Neuronal stem cell (in vitro differentiated cells): ENCODE measurements around the gene APP. TPM values are rescaled to one million over a fixed set of nuclear protein-coding genes. Genes with fewer than 3 reads are reported as not detected.
A peak's percentile ranks its signal among the peaks of the same experiment; 100 is the strongest.

Experiments used
- DNase-seq: peaks from one replicate; pipeline ENCODE4 v3.0.0-alpha.2; 2013; ENCODE audit warnings: low spot score
- H2AFZ ChIP-seq: one replicate; pipeline ENCODE4 v1.6.1; 2013; ENCODE audit warnings: mild to moderate bottlenecking, low read length, inconsistent platforms
- H2AK5ac ChIP-seq: 2 replicates; pipeline ENCODE4 v1.6.1; 2013; ENCODE audit warnings: low read depth, mild to moderate bottlenecking, inconsistent platforms, low read length, moderate library complexity, mixed read lengths
- H2BK120ac ChIP-seq: 2 replicates; pipeline ENCODE4 v1.6.1; 2013; ENCODE audit warnings: low read depth, mild to moderate bottlenecking, inconsistent platforms, low read length, moderate library complexity, mixed read lengths
- H2BK12ac ChIP-seq: one replicate; pipeline ENCODE4 v1.6.1; 2013; ENCODE audit warnings: low read length, inconsistent platforms
- H2BK15ac ChIP-seq: 2 replicates; pipeline ENCODE4 v1.6.1; 2013; ENCODE audit warnings: mild to moderate bottlenecking, low read length, inconsistent platforms, mixed read lengths
- H2BK5ac ChIP-seq: one replicate; pipeline ENCODE4 v1.6.1; 2013; ENCODE audit warnings: inconsistent platforms, mild to moderate bottlenecking, low read length, moderate library complexity
- H3K14ac ChIP-seq: one replicate; pipeline ENCODE4 v1.6.1; 2013; ENCODE audit warnings: low read length, inconsistent platforms
- H3K18ac ChIP-seq: 2 replicates; pipeline ENCODE4 v1.6.1; 2013; ENCODE audit warnings: low read length, inconsistent platforms
- H3K23ac ChIP-seq: 2 replicates; pipeline ENCODE4 v1.6.1; 2013; ENCODE audit warnings: low read depth, mild to moderate bottlenecking, mixed read lengths, low read length, inconsistent platforms; ENCODE audit not compliant: poor library complexity
- H3K27ac ChIP-seq: replicated peaks from 3 replicates; pipeline ENCODE4 v1.5.1; 2013; ENCODE audit warnings: low read length, inconsistent platforms
- H3K27me3 ChIP-seq, 3 experiments: 2 replicates each; pipeline ENCODE4 v1.6.1; 2013; ENCODE audit warnings: low read length in 3 of 3, mild to moderate bottlenecking in 2 of 3, inconsistent platforms in 1 of 3, low read depth in 1 of 3, mixed read lengths in 1 of 3, moderate library complexity in 1 of 3; ENCODE audit not compliant: control insufficient read depth in 3 of 3, insufficient read depth in 3 of 3
- H3K36me3 ChIP-seq, 2 donors: replicated peaks in 1 of 2; 2 replicates each; pipeline ENCODE4 v1.6.1; 2013; ENCODE audit warnings: low read length in 2 of 2; ENCODE audit not compliant: control insufficient read depth in 2 of 2, insufficient read depth in 2 of 2
- H3K4ac ChIP-seq: 2 replicates; pipeline ENCODE4 v1.6.1; 2013; ENCODE audit warnings: inconsistent platforms, mild to moderate bottlenecking, low read length, moderate library complexity
- H3K4me1 ChIP-seq, 2 donors: 1 replicate in 1 of 2; 2 replicates in 1 of 2; pipeline ENCODE4 v1.6.1; 2013; ENCODE audit warnings: low read length in 2 of 2, low read depth in 1 of 2; ENCODE audit not compliant: control insufficient read depth in 2 of 2, insufficient read depth in 1 of 2
- H3K4me2 ChIP-seq: one replicate; pipeline ENCODE4 v1.6.1; 2013; ENCODE audit warnings: mild to moderate bottlenecking, low read length, inconsistent platforms; ENCODE audit not compliant: insufficient read depth, poor library complexity, severe bottlenecking
- H3K4me3 ChIP-seq, 2 donors: 2 replicates each; pipeline ENCODE4 v1.5.1; 2013; ENCODE audit warnings: low read length in 2 of 2, mild to moderate bottlenecking in 2 of 2, inconsistent platforms in 1 of 2, moderate library complexity in 1 of 2
- H3K79me1 ChIP-seq: one replicate; pipeline ENCODE4 v1.6.1; 2013; ENCODE audit warnings: low read depth, mild to moderate bottlenecking, inconsistent platforms, low read length, moderate library complexity
- H3K9ac ChIP-seq: one replicate; pipeline ENCODE4 v1.6.1; 2013; ENCODE audit warnings: mild to moderate bottlenecking, low read depth, low read length, inconsistent platforms; ENCODE audit not compliant: poor library complexity
- H3K9me3 ChIP-seq, 2 donors: replicated peaks in 1 of 2; 2 replicates each; pipeline versions ENCODE3 to v1.6.1; 2013; ENCODE audit warnings: low read length in 2 of 2, mild to moderate bottlenecking in 2 of 2, inconsistent platforms in 1 of 2, low read depth in 1 of 2, mixed read lengths in 1 of 2, moderate library complexity in 1 of 2; ENCODE audit not compliant: control insufficient read depth in 2 of 2, insufficient read depth in 1 of 2
- H4K8ac ChIP-seq: one replicate; pipeline ENCODE4 v1.6.1; 2013; ENCODE audit warnings: low read depth, mild to moderate bottlenecking, inconsistent platforms, low read length, moderate library complexity
- H4K91ac ChIP-seq: one replicate; pipeline ENCODE4 v1.6.1; 2013; ENCODE audit warnings: low read length, low read depth, mild to moderate bottlenecking, inconsistent platforms; ENCODE audit not compliant: poor library complexity
- WGBS, 2 donors: extraction: QIAGEN DNeasy Blood & Tissue Kit; methylation state at CpG; one replicate each; pipeline ENCODE4 v1.1.7; 2013; ENCODE audit warnings: missing lambda C conversion rate in 2 of 2, mixed read lengths in 1 of 2; ENCODE audit not compliant: insufficient read length in 2 of 2, insufficient replicate concordance in 1 of 2; ENCODE audit errors: extremely low coverage in 2 of 2; 5-methylcytosine and 5-hydroxymethylcytosine counted together
- polyA plus RNA-seq, 2 experiments: library from polyadenylated mRNA; stranded (reverse); fragments of 200-250 nt; gene quantifications; one replicate each; pipeline ENCODE4 v1.2.3, GENCODE V29; 2013

The APP gene
- 211 TPM for polyA plus RNA-seq (2013, experiment 1 of 2)
- 208 TPM for polyA plus RNA-seq (2013, experiment 2 of 2)

DNA sequence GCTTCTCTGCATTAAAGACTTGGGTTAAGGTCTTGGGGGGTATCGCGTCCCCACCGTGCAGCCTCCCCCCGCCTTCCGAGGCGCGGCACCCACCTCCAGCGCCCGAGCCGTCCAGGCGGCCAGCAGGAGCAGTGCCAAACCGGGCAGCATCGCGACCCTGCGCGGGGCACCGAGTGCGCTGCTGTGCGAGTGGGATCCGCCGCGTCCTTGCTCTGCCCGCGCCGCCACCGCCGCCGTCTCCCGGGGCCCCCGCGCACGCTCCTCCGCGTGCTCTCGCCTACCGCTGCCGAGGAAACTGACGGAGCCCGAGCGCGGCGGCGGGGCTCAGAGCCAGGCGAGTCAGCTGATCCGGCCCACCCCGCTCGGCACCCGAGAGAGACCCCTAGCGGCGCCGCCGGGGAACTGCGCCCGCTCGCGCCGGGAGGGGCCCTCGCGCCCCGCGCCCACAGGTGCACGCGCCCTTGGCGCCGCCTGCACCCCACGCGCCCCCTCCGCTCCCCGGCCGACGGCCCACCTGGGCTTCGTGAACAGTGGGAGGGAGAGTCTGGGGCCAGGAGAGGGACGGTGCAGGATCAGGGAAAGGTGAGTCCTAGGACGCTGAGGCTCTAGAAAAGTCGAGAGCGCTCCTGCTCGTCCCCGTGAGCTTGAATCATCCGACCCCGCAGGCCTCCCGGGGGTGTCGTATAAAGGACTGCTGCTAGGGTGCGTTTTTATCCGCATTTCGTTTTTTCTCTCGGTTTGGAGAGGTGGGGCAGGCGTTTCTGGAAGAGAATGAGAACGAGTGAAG lies at the start of gene APP:
TSS of gene APP (minus strand) at position 300 of the 787 bp plus-strand sequence. CDS start at position 150, 150 bp downstream.
- peak within 1 kb of the TSS; percentile 95 for H3K4me2 ChIP-seq
- peak within 1 kb of the TSS; percentile 99 for H3K9ac ChIP-seq
- H3K18ac ChIP-seq: peak within 1 kb of the TSS; percentile 99
- peak within 1 kb of the TSS; percentile 98 for H3K23ac ChIP-seq
- DNase-seq: peak; percentile 82
- peak within 1 kb of the TSS; percentile 99 for H3K14ac ChIP-seq
- H2BK12ac ChIP-seq: no peak within 1 kb of the TSS
- no peaks in the 10 kb centered on the region for H3K36me3 ChIP-seq
- peak within 1 kb of the TSS; percentile 92 for H3K27ac ChIP-seq
- H2BK15ac ChIP-seq: peak within 1 kb of the TSS; percentile 54
- WGBS, 2 donors: no CpG with 5 or more reads among the region's 88 CpGs
- no peak within 1 kb of the TSS for H4K91ac ChIP-seq
- H3K27me3 ChIP-seq: peaks cover 0 to 2% (median 0%) of the 10 kb centered on the region in 3 experiments
- no peak within 1 kb of the TSS for H4K8ac ChIP-seq
- peak within 1 kb of the TSS; percentile 99 for H2AFZ ChIP-seq
- peak within 1 kb of the TSS; percentile 88 for H2AK5ac ChIP-seq
- H3K9me3 ChIP-seq: no peaks in the 10 kb centered on the region
- H2BK120ac ChIP-seq: peak within 1 kb of the TSS; percentile 63
- H3K4me1 ChIP-seq: peaks cover 12 to 22% of the 10 kb centered on the region in 2 donors
- peak within 1 kb of the TSS; percentile 97 for H2BK5ac ChIP-seq
- H3K4me3 ChIP-seq: peak within 1 kb of the TSS; percentile 67 to 95
- H3K4ac ChIP-seq: no peak within 1 kb of the TSS
- H3K79me1 ChIP-seq: peaks cover 3% of the 10 kb centered on the region

- no peak overlapping the region for H3K4me2 ChIP-seq
- H3K18ac ChIP-seq: peak overlapping the region; percentile 40
- no peak overlapping the region for H2BK15ac ChIP-seq
- H3K9ac ChIP-seq: no peak overlapping the region
- no peak overlapping the region for H3K27ac ChIP-seq
- H3K36me3 ChIP-seq: no peaks in the 10 kb centered on the region
- H3K27me3 ChIP-seq: no peaks in the 10 kb centered on the region
- H4K91ac ChIP-seq: no peak overlapping the region
- no CpG with 5 or more reads among the region's 9 CpGs for WGBS, 2 donors
- no peak overlapping the region for H2BK5ac ChIP-seq
- H3K9me3 ChIP-seq: no peaks in the 10 kb centered on the region
- H2BK12ac ChIP-seq: no peak overlapping the region
- no peak overlapping the region for H2AFZ ChIP-seq
- H4K8ac ChIP-seq: no peak overlapping the region
- no peak overlapping the region for H2AK5ac ChIP-seq
- no peak overlapping the region for H2BK120ac ChIP-seq
- H3K4me1 ChIP-seq: no peaks in the 10 kb centered on the region
- DNase-seq: no peak
- H3K23ac ChIP-seq: no peak overlapping the region
- no peaks in the 10 kb centered on the region for H3K79me1 ChIP-seq
- no peak overlapping the region for H3K14ac ChIP-seq
- H3K4ac ChIP-seq: no peak overlapping the region
- H3K4me3 ChIP-seq: no peak overlapping the region
Observed at GRCh38 chr21:26212220-26212619, 41.6 kb upstream of the APP start.

DNA sequence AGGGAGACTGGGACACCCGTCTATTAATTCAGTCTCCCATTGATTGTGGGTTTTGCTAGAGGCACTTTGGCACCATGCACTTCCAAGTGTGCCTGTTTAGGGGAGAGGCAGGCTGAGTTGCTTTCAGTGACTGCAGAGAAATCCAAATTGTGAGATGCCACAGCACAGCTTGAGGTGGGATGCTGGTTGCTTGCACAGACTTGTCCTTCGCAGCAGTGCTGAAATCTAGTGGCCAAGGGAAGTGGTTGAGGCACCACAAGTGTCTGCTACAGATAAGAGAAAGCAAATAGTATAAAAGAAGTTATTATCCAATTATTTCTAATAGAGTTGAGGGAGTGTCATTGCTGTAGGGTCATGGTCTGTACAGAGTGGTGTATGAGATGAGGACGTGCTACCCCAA lies 40.0 kb upstream of the APP start:
- no peak overlapping the region for H3K4me2 ChIP-seq
- no peak for DNase-seq
- no peak overlapping the region for H4K8ac ChIP-seq
- no peaks in the 10 kb centered on the region for H3K36me3 ChIP-seq
- no peak overlapping the region for H2AFZ ChIP-seq
- no peak overlapping the region for H3K4ac ChIP-seq
- no peak overlapping the region for H2AK5ac ChIP-seq
- no peak overlapping the region for H2BK5ac ChIP-seq
- H3K4me1 ChIP-seq: peaks cover 0 to under 1% of the 10 kb centered on the region in 2 donors
- H3K79me1 ChIP-seq: no peaks in the 10 kb centered on the region
- no peak overlapping the region for H3K18ac ChIP-seq
- no peak overlapping the region for H3K23ac ChIP-seq
- no peak overlapping the region for H4K91ac ChIP-seq
- peaks cover 0 to 2% (median 0%) of the 10 kb centered on the region in 3 experiments for H3K27me3 ChIP-seq
- no peak overlapping the region for H3K9ac ChIP-seq
- no peak overlapping the region for H2BK12ac ChIP-seq
- H3K27ac ChIP-seq: no peak overlapping the region
- no peak overlapping the region for H2BK15ac ChIP-seq
- no CpG with 5 or more reads among the region's 3 CpGs for WGBS, 2 donors
- no peak overlapping the region for H3K14ac ChIP-seq
- H3K4me3 ChIP-seq: no peak overlapping the region
- no peak overlapping the region for H2BK120ac ChIP-seq
- no peaks in the 10 kb centered on the region for H3K9me3 ChIP-seq

- no CpG with 5 or more reads among the region's 3 CpGs for WGBS, 2 donors
- Histone ChIP-seq H2AK5ac (no peak overlapping the region), H3K27me3 (peaks cover 0 to 3% (median 0%) of the 10 kb centered on the region in 3 experiments)
Observed at GRCh38 chr21:26207021-26207420, 36.5 kb upstream of the APP start.

More at GRCh38 chr21:26207021-26207420, 36.5 kb upstream of the APP start:
- Histone ChIP-seq H3K4me3 (no peak overlapping the region), H3K23ac (no peak overlapping the region), H4K91ac (no peak overlapping the region), H3K9me3 (no peaks in the 10 kb centered on the region), H3K18ac (no peak overlapping the region), H3K27ac (no peak overlapping the region), H3K4ac (no peak overlapping the region), H2AFZ (no peak overlapping the region), H3K9ac (no peak overlapping the region), H2BK12ac (no peak overlapping the region), H2BK120ac (no peak overlapping the region), H3K79me1 (no peaks in the 10 kb centered on the region), H3K4me2 (no peak overlapping the region), H3K36me3 (no peaks in the 10 kb centered on the region), H2BK15ac (no peak overlapping the region), H3K14ac (no peak overlapping the region), H2BK5ac (no peak overlapping the region), H4K8ac (no peak overlapping the region), H3K4me1 (peaks cover 0 to 3% of the 10 kb centered on the region in 2 donors)
- no peak for DNase-seq
